SK-N-MC (cell line): ENCODE measurements around the gene SGPL1.

Experiments used
- DNase-seq: peaks from one replicate; pipeline ENCODE4 v3.0.0-alpha.2; 2011; ENCODE audit warnings: low read depth, low spot score
- H3K27ac ChIP-seq: fragments of 200-600 bp; sonication (generic); 2 replicates; pipeline ENCODE4 v1.5.1; 2016; ENCODE audit warnings: mixed run types
- H3K36me3 ChIP-seq: fragments of 200-600 bp; sonication (generic); 2 replicates; pipeline ENCODE4 v1.6.1; 2017; ENCODE audit warnings: antibody characterized with exemption, low read length, mixed read lengths; ENCODE audit not compliant: insufficient read depth
- H3K4me3 ChIP-seq: fragments of 200-600 bp; sonication (generic); 2 replicates; pipeline ENCODE4 v1.5.1; 2016
- H3K9ac ChIP-seq: fragments of 200-600 bp; sonication (generic); 2 replicates; pipeline ENCODE4 v1.8.0; 2017; ENCODE audit warnings: mixed run types, mixed read lengths; ENCODE audit not compliant: insufficient read length
- H3K9me3 ChIP-seq: fragments of 200-600 bp; sonication (generic); 2 replicates; pipeline ENCODE4 v1.6.1; 2017; ENCODE audit warnings: low read depth, mild to moderate bottlenecking, antibody characterized with exemption, low read length, moderate library complexity, mixed read lengths
- EZH2 ChIP-seq: fragments of 200-600 bp; sonication (generic); IDR thresholded peaks from one replicate; pipeline ENCODE4 v1.6.1; 2017; ENCODE audit warnings: antibody characterized with exemption
- FOXP2 ChIP-seq: optimal IDR thresholded peaks from 2 replicates; pipeline ENCODE3; 2011; ENCODE audit warnings: mild to moderate bottlenecking, moderate library complexity; ENCODE audit not compliant: insufficient read depth; ENCODE audit errors: extremely low read length, control extremely low read depth
- POLR2AphosphoS5 ChIP-seq: IDR thresholded peaks from 2 replicates; pipeline ENCODE4 v1.6.1; 2012; ENCODE audit warnings: mild to moderate bottlenecking, low read depth, low read length, borderline replicate concordance

Gene SGPL1

GRCh38 chr10:70773461-70773860 is 42.3 kb upstream of the SGPL1 start:
- TF ChIP-seq FOXP2 (no peak), EZH2 (no peak), POLR2AphosphoS5 (no peak)

GRCh38 chr10:70773965-70774809 is 41.6 kb upstream of the SGPL1 start:
- Histone ChIP-seq H3K9me3 (no peaks in the 10 kb centered on the region), H3K36me3 (no peaks in the 10 kb centered on the region), H3K4me3 (no peak overlapping the region), H3K27ac (no peak overlapping the region), H3K9ac (no peak overlapping the region)
- no peak for DNase-seq
- TF ChIP-seq POLR2AphosphoS5: no peak
- no peak for TF ChIP-seq EZH2
- TF ChIP-seq FOXP2: no peak

More at GRCh38 chr10:70773461-70773860, 42.3 kb upstream of the SGPL1 start:
- no peak for DNase-seq
- Histone ChIP-seq H3K36me3 (no peaks in the 10 kb centered on the region), H3K9me3 (no peaks in the 10 kb centered on the region), H3K4me3 (no peak overlapping the region), H3K27ac (no peak overlapping the region), H3K9ac (no peak overlapping the region)

DNA sequence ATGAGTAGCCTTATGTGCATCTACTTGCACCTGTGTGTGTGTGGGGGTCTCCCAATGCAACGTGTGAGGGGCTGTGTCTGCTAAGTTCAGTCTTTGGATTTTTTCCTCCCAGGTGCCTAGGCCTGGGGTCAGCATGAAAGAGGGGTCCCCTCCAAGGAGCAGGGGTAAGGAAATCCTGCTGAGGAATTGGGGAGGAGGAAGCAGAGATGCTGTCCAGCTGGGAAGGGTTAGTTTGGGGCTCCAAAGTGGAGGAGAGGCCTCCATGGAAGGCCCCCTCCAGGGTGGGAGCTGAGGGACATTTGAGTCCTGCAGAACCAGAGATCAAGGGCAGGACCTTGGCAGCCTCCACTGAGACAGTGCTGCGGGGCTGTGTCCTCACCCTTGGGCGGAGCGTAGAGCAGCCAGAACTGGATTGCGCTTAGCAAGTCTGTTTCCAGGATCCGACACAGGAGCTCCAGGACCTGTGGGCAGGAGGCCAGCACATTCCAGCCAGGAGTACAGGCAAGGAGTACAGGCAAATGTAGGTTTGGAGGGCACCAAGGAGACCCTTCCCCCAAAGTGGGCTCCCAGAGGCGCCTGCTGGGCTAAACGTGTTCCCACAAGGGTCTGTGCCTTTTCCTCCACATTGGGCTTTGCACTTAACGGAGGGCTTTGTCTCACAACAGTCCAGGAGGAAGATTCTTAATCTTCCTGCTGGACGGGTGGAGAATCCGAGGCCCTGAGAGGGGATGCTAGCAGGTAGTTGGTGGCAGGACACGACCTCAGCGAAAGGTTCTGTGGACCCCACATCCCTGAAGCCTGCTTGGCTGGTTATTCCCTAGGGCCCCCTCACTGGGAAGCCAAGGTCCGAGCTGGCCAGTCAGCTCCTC is 40.7 kb upstream of the SGPL1 start:
- H3K9ac ChIP-seq: no peak overlapping the region
- no peak for DNase-seq
- H3K36me3 ChIP-seq: no peaks in the 10 kb centered on the region
- no peaks in the 10 kb centered on the region for H3K9me3 ChIP-seq
- TF ChIP-seq POLR2AphosphoS5: no peak
- TF ChIP-seq EZH2: no peak
- no peak for TF ChIP-seq FOXP2
- H3K27ac ChIP-seq: no peak overlapping the region
- H3K4me3 ChIP-seq: no peak overlapping the region

DNA sequence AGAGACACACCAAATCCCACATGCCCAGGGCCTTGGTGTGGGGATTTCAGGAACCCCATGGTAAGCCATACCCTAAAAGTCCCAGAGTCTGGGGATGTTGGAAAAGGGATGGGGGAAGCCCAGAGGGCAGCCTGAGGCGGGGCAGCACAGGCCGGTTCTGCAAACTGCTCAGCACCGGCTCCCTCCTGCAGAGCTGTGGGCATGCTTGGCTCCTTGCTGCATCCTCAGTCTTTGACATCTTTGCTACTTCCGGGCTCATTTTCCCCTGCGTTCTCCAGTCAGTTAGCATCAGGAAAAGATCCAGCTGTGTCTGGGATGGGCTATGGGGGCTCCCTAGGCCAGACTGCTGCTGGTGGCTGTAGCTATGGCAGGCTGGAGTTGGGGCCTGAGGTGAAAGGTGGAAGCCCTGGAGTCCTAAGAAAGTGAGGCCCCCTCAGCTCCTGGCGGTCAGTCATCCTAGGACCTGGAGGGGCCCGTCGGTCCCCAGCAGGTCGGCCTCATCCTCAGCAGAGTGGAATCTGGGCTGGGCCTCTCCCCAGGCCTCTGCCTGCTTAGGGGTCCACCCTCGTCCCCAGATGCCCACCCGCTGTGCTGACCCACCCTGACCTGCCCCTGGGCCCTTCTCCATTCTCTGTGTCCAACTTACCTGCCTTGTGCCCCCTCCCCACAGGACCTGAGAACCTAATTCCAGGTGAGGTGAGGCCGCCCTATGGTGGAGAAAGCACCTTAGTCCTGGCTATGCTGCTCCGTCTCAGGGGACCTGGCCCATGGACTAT is 39.9 kb upstream of the SGPL1 start:
- Histone ChIP-seq H3K9ac (no peak overlapping the region), H3K36me3 (no peaks in the 10 kb centered on the region), H3K9me3 (no peaks in the 10 kb centered on the region), H3K27ac (no peak overlapping the region), H3K4me3 (no peak overlapping the region)
- no peak for DNase-seq
- TF ChIP-seq EZH2 (no peak), FOXP2 (no peak), POLR2AphosphoS5 (no peak)

DNA sequence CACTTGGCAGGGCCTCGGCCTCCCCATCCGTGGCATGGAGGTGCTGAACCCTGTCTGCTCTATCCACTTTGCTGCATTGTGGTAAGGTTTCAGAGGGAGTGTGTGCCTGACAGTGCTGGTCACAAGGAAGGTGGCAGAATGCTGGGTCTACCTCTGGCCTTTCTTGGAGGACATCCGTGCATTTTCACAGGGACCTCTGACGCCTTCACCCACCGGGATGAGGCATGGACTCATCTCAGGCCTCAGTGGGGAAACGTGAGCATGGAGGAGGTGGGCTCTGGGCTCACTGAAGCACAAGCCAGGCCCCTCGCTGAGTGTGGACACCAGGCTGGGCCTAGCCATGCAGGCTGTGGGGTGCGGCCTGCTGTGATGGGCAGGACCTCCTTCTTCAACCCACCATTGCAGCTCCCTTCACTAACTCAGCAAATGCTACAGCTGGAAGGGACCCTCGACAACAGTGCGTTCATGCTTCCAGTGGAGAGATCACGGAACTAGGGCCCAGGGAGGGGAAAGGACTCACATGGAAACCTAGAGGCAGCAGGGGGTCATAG is 39.2 kb upstream of the SGPL1 start:
- H3K27ac ChIP-seq: no peak overlapping the region
- H3K4me3 ChIP-seq: no peak overlapping the region
- H3K9me3 ChIP-seq: no peaks in the 10 kb centered on the region
- DNase-seq: no peak
- no peaks in the 10 kb centered on the region for H3K36me3 ChIP-seq
- no peak overlapping the region for H3K9ac ChIP-seq
- TF ChIP-seq POLR2AphosphoS5 (no peak), FOXP2 (no peak), EZH2 (no peak)

DNA sequence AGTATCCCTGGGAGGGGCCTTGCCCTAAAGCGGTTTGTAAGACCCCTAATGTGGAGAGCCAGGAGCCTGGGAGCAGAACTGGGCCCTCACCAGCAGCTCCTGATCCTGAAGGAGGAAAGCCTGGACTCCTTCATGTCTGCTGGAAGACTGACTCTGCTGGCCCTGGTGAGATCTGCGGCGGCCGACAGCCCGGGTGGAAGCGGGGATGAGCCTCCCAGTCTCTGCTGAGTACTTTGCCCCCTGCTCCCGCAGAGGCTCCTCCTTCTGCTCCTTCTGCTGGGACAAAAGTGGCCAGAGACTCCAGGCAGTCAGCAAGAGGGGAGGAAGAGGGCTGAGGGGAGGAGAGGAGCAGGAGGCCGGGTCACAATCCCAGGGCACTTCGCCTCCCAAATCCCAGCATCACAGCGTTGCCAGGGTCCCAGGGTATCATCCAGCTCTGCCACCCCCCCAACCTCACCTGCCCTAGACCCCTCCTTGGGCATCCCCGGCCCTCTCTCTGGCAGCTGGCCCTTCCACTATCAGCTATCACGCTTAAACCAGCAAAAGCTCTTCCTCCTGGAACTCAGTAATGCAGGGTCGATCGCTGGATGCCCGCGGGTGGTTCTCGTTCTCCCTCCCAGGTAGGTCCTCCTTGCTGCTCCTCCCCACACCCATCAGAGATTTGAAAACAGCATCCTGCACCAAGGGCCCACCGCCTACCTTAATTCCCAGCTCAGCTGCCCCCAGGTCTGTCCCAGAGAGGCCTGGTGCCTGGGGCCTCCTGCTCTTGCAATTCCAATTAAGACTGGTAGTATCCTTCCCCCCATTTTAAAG is 38.5 kb upstream of the SGPL1 start:
- no peaks in the 10 kb centered on the region for H3K36me3 ChIP-seq
- TF ChIP-seq EZH2: no peak
- no peak for TF ChIP-seq FOXP2
- no peak for TF ChIP-seq POLR2AphosphoS5
- no peak overlapping the region for H3K9ac ChIP-seq
- no peak overlapping the region for H3K27ac ChIP-seq
- H3K4me3 ChIP-seq: no peak overlapping the region
- DNase-seq: no peak
- H3K9me3 ChIP-seq: no peaks in the 10 kb centered on the region

DNA sequence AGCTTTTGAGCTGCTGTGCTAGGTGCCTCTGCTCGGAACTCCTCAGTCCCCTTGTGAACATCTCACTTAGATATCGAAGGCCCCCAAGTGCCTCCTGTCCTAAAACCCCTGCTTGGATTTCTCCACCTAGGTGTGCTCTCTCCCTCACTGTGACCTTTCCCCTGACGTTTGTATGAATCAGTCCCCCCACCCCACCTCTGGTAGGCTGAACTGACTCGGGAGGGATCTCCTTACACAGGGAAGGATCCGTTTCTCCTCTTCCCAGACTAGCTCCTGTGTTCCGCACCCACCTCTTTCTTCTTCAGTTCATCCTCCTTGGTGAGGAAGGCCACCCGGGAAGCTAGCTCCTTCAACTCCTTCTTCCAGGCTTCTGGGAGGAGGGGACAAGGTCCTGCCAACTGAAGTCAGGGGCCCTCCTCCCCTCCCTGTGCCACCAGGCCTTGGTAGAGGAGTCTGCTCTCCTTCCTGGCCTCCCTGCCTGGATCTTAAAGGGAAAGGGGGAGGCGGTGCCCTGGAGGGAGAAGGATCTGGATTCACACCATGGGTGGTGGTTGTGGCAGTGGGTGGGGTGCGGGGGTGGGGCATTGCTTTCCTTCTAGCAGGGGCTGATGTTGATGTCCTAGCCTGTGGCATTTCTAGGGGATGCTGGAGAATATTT is 37.4 kb upstream of the SGPL1 start:
- DNase-seq: no peak
- Histone ChIP-seq H3K4me3 (0 out of 2 replicates have a peak overlapping the region, but pooled peaks have one; percentile 22), H3K27ac (no peak overlapping the region), H3K9me3 (no peaks in the 10 kb centered on the region), H3K36me3 (no peaks in the 10 kb centered on the region), H3K9ac (no peak overlapping the region)
- TF ChIP-seq EZH2 (no peak), POLR2AphosphoS5 (no peak), FOXP2 (no peak)
